Activated CD4-positive, alpha-beta T cell treated with anti-CD3 and anti-CD28 coated beads, Interleukin-2, amount 50 U/mL, for 16 hours (primary cell): ENCODE data around the gene TEX14.
"Not testable (repeated sequence)": the region's sequence is repeated elsewhere in the genome, so short reads cannot be mapped to it uniquely, and the experiment has no call there.

Experiments
- DNase-seq: peaks from one replicate; pipeline ENCODE4 v3.0.0-alpha.2; 2020

TEX14 gene

DNA sequence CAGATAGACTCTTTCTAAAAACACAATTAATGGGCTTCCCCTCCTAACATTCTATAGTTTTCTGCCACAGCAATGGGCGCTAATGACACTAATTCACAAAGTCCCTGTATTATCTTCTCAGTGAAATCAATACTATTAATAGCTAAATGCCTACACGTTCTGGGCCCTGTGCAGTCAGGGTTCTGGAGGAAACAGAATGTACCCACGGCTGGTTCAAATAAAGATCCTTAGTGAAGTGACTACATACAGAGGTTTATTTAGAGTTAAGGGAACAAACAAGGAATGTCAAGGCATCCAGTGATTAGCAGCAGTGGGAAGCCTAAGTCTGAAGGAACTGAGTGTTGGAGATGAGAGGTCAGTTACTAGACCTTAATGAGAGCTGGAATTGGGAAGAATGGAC is 133.9 kb downstream of the TEX14 start:
- no peak for DNase-seq

DNA sequence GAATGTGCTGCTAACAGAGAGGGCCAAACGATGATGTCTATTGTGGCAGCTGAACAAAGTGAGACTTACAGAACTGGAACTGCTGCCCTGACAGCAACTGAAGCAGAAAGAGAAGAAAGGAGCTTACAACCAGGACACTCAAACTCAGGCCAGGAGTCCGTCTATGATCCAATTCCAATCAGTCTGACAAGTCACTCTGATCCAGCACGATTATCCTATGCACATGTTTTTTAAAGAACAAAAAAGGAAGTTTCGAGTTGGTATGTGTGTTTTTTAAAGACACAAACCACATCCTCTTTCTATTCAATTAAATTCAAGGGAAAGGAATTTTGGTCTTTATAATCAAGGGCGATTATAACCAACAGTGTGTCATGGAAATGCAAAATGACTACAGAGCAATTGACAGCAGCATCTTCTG is 135.0 kb downstream of the TEX14 start:
- DNase-seq = no peak

DNA sequence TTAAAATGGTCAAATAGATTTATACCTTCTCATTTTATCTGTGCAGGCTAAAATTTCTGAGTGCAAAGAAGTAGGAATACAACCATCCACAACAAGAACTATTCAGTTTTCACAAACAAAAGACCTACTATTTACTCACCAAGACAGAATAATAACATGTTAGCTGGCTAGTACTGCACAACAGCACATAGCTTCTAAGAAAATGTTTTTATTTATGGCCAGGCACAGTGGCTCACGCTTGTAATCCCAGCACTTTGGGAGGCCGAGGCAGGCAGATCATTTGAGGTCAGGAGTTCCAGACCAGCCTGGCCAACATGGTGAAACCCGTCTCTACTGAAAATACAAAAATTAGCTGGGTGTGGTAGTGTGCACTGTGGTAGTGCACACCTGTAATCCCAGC is 136.7 kb downstream of the TEX14 start:
- DNase-seq = not testable (repeated sequence)

DNA sequence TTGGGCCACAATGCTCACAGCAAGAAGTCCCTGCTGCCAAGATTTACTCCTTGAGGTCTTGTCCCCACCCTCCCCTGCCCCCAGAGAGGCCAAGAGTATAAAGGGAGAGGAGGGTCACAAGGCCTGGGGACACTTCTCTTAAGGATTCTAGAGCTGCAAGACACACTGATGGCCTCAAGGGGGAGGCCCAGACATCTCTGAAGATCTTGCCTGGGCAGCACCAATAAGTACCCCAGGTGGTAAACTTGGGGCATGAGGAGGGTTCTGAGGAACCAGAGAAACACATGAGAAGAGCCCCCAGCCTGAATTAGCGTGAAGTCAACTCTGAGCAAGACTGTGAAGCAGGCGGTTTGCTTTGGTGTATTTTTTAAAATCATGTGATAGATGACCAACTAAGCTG is 150.6 kb downstream of the TEX14 start:
- peak; percentile 14 for DNase-seq

DNA sequence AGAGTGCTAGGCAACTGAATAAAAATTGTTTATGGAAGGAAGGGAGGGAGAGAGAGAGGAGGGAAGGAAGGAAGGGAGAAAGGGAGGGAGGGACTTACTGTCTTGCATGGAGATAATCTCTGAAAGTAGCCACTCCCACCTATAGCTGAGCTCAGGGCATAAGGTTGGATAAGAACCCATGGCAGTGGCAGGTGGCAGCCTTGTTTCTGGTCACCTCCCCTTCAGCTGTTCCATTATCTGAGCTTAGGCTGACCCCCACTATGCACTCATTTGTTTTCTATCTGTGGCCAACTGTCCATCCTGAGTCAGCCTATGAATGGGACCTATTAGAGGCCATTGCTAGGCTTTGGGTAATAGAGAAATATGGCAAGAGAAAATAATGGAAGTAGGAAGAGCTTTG is 152.1 kb downstream of the TEX14 start:
- DNase-seq = no peak

DNA sequence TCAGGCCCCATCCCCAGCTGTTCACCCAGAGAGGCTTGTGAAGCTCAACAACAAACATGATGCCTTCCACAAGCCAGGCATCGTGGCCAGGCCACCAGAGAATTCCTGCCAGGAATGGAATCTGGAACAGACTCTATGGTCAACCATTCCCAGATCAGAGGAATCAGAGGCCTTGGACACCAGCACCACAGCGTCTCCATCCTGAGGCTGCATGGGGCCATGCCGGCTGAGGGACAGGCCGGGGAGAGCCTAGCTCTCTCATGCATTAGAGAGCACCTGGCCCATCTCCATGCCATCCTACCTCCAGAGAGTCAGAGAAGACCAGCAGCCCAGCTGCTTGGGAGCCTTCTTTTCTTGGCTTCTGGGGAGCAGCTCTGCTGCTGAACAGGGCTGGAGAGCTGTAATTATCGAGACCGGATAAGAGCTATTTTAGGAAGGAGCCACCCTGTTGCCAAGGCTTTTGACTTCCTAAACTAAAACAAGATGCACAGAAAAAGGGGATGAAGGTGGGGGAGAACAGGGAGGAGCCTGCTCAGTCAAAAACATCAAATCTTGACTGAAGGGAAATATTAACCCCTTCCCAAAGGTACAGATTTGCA is 152.9 kb downstream of the TEX14 start:
- no peak for DNase-seq

DNA sequence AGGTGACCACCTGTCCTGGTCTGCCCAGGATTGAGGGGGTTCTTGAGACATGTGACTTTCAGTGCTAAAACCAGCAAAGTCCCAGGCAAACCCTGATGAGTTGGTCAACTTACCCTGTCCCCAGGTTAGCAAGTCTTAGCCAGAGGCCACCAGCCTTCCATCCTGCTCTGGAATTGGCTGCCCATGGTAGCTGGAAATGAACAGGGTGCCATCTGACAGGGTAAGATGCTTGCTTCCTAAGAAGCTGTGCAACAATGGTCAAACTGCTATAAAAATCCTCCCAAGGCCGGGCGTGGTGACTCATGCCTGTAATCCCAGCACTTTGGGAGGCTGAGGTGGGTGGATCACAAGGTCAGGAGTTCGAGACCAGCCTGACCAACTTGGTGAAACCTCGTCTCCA is 154.6 kb downstream of the TEX14 start:
- DNase-seq = no peak

DNA sequence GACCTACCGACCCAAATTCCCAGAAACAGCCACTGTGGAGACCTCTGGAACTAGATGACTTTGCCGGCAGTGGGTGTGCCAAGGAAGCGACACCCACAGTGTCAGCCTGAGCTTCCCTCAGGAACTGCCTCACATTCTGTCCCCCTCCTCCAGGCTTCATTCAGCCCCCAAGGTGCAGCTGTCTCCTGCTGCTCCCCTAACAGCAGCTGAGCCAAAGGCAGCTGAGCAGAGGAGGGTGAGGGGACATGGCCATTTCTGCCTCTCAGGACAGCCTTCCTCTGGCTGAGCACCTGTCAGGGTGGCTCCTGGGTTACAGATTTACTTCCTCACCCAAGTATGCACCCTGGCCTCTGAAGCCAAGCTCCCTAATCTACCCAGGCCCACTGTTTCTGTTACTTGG is 155.3 kb downstream of the TEX14 start:
- DNase-seq = no peak

DNA sequence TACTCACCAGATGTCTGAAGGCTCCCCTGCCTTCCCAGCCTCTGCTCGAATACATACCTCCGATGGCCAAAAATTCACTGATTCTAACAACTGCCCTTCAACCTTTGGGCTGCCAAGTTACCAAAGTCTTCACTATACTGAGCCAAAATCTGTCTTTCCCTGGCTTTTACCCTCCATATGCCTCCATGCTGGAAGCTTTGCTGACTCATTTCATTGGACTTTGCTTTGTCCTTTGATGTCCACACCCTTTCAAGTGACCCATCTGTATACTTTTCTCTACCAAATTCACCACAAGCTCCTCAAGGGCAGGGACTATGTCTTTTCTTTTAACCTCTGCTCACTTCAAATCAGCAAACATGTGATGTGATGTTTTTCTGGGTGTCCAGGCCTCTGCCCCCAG is 156.4 kb downstream of the TEX14 start:
- no peak for DNase-seq

DNA sequence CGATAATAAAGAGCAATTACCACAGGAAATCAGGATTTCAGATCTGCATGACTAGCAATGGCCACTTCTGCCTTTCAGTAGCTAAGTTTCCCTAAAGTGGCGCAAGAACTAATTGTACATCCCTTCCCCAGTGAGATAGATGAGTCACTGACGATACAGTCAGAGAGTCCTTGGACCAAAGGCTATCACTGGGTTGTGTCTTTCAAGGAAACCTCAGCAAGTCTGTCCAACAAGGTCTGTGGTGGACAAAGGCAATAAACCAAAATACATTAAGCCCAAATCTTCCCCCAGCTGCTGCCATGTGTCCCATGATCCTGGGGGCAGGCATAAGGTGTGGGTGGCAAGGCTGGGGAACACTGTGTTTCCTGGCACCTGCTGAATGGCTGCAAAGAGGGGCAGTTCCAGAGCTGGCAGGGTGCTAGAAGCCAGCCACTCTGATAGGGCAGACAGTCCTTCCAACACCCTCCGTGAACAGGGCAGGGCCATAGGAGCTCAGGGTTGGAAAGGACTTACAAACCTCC is 156.9 kb downstream of the TEX14 start:
- DNase-seq = no peak

DNA sequence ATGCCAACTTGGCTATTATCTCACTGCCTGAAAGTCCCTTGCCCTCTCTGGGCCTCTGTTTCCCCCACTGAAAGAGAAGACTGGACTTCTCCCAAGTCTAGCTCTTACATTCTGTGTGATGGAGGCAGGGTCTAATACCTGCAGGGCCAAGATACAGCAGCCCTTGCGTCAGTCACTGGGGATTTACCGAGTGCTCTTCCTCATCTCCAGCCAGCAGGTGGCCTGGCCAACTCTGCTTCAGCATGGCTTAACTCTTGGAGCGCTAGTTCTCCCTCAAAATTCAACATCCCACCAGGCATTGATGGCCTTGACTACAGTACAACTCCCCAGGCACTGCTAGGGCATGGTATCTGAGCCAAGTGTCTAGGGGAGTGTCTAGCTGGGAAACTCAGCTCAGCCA is 157.5 kb downstream of the TEX14 start:
- DNase-seq = no peak

DNA sequence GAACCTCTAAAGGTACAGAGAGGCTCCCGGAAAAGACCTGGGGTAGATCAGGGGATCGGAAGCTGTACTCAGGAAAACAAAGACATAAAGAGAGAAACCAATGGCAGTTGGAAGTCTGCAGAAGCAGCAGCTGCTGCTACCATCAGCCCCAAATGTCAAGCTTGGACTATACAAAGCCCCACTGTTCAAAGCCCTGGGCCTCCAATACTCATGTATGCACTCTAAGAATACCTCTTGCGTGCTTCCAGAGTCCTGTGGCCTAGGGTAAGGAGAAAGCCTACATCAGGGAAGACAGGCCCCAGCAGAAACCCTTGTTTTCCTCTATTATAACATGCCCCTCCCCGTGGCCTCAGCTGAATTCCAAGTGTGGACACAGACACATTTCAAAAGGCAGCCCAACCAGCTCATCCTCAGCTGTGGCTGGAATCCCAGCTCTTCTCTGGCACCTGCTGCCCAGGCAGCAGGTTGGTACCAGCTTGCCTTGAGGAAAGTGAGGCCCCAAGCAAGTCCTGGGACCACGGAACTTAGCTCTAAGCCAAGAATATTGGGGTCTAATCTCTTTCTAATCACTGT is 158.1 kb downstream of the TEX14 start:
- no peak for DNase-seq

DNA sequence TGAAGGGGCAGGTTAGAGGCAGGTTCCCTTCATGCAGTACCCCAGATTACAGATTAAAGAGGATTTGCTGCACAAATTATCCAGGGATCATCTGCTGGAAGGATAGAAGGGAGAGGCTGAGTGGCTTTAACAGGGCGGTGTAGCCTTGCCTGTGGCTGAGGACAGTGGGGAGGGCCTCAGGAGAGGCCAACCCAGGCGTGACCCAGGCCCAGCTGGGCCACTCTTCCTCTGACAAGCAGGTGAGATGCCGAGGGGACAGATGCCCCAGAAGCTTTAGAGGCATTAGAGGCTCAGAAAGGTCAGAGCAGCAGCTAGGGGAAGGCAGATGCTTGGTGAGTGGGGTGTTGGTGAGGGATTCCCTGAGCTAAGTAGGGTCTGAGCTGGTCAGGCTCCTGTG is 159.3 kb downstream of the TEX14 start:
- no peak for DNase-seq

DNA sequence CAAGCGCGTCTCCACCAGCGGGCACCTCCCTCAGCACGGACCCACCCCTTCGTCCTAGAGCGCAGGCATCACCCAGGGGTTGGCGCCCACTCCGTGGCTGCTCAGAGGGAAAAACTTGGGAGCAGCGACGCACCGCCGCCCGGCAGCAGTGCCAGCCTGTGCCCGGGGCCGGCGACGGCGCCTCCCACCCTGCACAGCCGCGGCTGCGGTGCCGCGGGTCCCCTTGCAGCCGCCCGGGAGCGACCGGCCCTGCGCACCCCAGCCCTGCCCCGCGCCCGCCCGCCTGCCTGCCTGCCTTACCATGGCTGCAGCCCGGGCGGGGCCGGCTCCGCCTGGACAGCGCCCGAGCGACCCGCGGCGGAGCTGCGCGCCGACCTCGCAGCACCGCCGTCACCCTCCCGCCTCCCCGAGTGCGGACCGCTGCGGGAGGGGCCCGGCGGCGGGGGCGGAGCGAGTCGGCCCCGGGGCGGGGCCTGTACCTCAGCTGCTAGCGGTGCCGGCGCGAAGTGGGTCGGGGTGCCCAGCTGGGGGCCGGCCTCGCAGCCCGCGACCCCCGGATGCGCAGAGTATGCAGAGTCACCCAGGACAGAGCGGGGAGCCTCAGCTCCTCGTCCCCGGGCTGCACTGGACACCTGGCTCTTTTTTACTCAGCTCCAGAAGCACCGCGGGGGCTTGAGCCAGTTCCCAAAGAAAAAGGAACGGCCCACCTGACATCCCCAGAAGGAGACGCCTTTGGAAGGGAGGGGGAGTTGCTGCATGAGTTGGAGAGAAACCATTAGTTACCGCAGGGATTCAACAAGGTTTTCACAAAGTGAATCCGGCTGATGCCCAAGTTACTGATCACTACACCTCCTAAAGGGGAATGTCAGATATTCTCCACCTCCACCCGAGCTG is 159.9 kb downstream of the TEX14 start:
- peak; percentile 33 for DNase-seq

DNA sequence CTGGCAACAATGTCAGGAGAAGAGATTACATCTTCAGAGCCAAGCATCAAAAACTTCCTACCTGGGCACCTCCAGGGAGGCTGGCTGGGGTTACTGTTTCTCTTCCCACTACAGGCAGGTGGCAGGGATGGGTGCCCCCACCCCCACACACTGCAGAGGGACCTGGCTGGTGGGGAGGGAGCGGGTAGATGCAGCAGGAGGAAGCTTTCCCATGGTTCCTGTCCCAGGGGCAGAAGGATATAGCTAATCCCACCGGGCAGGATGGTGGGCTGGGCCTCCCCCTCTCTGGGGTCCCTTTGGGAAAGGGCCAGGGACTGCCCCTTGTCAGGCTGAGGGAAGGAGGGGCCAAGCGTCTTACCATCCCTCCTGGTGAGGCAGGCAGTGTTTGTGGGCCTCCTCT is 160.7 kb downstream of the TEX14 start:
- no peak for DNase-seq

DNA sequence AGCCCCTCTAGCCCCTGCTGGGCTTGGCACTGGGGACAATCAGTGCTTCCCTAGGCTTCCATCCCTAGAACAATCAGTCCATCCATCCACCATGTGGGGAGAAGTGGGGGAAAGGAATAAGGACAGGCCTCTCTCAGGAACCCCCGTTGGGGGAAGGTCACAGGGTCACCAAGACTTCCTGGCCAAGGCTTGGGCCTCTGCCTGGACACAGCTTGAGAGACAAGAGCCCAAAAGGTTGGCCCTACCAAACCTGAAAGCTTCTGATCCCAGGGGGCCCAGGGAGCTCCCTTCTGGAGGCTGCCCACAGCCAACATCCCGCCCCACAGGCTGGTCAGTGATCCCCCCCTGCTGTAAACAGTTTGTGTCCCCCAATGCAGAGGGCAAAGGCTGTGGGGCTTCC is 161.2 kb downstream of the TEX14 start:
- DNase-seq = no peak

DNA sequence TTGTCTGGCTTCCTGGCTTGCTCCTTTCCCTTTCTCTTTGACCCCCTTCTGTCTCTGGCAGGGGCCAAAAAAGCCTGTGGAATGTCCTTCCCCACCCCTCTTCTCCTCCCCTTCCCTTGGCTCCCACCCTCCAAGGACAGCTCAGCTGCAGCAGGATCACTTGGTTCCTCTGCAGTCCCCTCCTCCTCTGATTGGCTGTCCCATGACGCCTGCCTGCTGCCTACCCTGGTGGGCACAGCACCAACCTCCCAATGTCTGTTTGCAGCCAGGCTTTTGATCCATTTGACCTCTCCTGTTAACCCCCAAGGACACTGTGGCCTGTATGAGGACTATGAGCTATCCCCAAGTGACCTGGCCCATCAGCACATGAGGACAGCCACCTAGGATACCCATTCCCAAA is 162.6 kb downstream of the TEX14 start:
- DNase-seq = no peak

DNA sequence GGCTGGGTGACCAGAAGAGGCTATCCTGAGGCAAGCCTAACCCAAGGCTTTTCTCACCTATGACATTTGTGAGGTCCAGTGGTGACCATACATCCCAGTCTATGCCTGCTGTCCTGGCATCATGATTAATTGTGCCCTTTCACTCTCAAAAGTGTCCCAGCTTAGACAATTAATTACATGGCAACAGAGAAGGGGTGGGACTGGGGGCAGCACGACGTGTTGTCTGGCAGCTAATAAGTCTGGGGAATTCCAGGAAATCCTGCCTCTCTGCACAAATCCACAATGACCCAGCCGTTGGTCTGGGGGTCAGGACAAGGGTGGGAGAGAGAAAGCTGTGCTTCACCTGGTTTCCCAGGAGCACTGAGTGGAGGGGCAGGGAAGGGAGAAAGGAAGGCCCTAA is 163.4 kb downstream of the TEX14 start:
- DNase-seq = no peak

DNA sequence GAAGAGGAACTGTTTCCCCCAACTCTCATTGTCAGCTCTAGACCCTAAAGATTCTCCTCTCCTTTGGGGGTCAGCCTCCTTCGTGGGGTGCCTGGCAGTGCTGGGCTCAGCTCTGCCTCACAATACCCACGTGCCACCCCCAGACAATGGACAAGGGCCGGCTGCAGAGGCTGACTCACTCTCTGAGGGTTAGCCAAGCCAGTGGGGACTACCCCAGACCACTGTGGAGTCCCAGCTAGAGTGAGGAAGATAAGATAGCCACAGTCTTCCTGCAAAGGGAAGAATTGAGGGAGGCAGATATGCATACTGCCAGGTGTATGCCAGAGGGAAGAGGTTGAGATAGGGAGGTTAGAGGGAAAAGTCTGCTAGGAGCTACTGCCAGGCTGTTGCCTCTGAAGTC is 163.9 kb downstream of the TEX14 start:
- DNase-seq = no peak

DNA sequence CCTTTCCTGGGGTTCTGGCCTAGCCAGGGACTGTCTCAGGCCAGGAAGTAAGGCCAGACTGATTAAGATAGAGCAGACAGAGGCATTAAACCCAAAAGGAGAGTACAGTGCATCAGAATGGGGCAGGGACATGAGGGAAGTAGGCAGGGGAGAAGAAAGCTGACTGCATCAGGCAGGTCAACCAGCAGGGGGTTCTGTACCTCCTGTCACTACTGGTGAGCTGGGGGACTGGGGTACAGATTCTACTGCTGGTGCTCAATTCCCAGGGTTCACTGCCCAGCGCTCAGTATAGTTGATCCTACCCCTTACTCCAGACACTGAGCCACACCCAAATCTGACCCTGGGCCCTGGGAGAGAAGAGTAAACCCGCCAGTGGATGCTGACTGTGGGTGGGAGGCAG is 164.5 kb downstream of the TEX14 start:
- DNase-seq = no peak

DNA sequence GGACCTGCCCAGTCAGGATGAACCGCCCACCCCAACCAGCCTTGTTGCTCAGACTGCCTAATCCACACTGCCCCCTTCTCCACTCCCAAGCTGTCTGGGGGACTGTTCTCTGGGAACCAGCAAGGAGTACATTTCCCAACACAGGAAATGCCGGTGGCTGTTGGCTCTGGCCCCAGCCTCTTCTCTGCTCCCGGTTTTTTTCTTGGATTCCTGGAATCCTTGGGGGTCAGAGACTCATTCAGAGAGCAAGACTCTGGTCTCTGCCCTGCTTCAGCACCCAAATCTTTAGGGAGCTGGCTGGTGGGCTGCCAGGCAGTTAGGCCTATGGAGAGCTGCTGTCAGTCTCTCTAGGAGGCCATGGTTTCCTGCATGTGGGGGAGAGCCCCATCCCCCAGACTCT is 166.6 kb downstream of the TEX14 start:
- DNase-seq = no peak

DNA sequence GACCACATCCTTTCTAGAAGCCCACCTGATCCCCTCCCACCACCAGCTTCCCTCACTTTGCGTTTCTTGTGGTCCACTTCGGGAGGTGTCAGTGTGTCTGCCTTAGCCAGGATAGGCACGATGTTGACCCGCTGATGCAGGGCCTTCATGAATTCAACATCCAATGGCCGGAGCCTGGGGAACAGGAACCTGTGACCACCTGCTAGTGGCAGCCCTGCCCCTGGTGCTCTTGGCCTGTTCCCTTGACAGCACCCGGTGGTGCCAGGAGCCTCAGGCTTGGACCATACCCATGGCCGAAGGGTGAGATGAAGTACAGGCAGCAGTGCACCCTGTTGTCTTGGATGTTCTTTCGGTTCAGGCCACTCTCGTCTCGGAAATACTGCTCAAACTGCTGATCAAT is 170.2 kb downstream of the TEX14 start:
- no peak for DNase-seq

DNA sequence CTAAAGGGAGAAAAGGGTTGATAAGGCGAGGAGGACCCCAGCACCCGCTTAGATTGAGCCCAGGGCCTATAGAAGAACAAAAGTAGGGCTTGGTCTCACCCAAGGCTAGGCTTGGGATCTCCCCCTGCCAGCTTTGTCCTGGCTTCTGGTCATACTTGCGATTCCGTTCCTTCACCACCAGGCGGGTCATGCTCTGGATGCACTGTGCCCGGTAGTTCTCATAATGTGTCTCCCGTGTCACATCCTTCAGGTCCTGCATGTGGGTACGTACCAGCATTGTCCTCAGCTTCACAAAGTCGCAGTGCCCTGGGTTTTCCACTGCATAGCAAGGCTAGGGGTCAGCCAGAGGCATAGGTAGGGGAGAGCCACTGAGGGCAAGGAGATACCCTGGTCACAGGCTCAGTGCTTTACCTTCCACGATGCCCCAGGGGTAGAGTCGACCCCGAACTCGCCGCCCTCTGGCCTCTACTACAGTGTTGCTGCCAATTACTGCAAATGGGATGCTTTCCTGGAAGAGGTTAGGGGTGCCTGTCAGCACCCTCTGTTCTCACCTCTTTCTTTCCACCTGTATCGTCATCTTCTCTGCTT is 170.9 kb downstream of the TEX14 start:
- DNase-seq = peak; percentile 17
